GM21367 (cell line): Measurements from ENCODE around the gene BFSP1.

Experiments
- ATAC-seq: cut with Tn5 transposase; IDR thresholded peaks from one replicate; pipeline ENCODE4 v1.9.1; 2021; ENCODE audit not compliant: unreplicated experiment

BFSP1 gene

GRCh38 chr20:17558154-17558940, 27.2 kb upstream of the BFSP1 start:
- ATAC-seq, result no peak

GRCh38 chr20:17557675-17558006, 26.5 kb upstream of the BFSP1 start:
- no peak for ATAC-seq

GRCh38 chr20:17556837-17557674, 25.9 kb upstream of the BFSP1 start:
- no peak for ATAC-seq

- ATAC-seq, result no peak
Observed at GRCh38 chr20:17555106-17555505, 23.9 kb upstream of the BFSP1 start.

GRCh38 chr20:17549131-17549530, 18.0 kb upstream of the BFSP1 start:
- no peak for ATAC-seq

- no peak for ATAC-seq
Observed at GRCh38 chr20:17545127-17545526, 13.9 kb upstream of the BFSP1 start.

- ATAC-seq, result no peak
Observed at GRCh38 chr20:17543531-17544131, 12.5 kb upstream of the BFSP1 start.

- no peak for ATAC-seq
Observed at GRCh38 chr20:17542993-17543412, 11.8 kb upstream of the BFSP1 start.

GRCh38 chr20:17542481-17542880, 11.3 kb upstream of the BFSP1 start:
- ATAC-seq, result no peak

GRCh38 chr20:17541996-17542395, 10.8 kb upstream of the BFSP1 start:
- ATAC-seq, result no peak

GRCh38 chr20:17541596-17541995, 10.4 kb upstream of the BFSP1 start:
- ATAC-seq, result no peak

- peak; percentile 63 for ATAC-seq
Observed at GRCh38 chr20:17538517-17539170, 7.5 kb upstream of the BFSP1 start.

- no peak for ATAC-seq
Observed at GRCh38 chr20:17537959-17538358, 6.8 kb upstream of the BFSP1 start.

GRCh38 chr20:17536944-17537444, 5.8 kb upstream of the BFSP1 start:
- peak; percentile 84 for ATAC-seq

GRCh38 chr20:17534077-17534476, 2.9 kb upstream of the BFSP1 start:
- no peak for ATAC-seq

GRCh38 chr20:17533396-17533795, 2.2 kb upstream of the BFSP1 start:
- no peak for ATAC-seq

- no peak for ATAC-seq
Observed at GRCh38 chr20:17531665-17532025, 466 bp upstream of the BFSP1 start.

- ATAC-seq, result no peak
Observed at GRCh38 chr20:17530153-17530552, 1.0 kb downstream of the BFSP1 start.

GRCh38 chr20:17529586-17529985, 1.6 kb downstream of the BFSP1 start:
- no peak for ATAC-seq

GRCh38 chr20:17525650-17526049, 5.5 kb downstream of the BFSP1 start:
- peak; percentile 78 for ATAC-seq

GRCh38 chr20:17525132-17525531, 6.0 kb downstream of the BFSP1 start:
- ATAC-seq, result no peak
